Fibroblast of skin of scalp (primary cell): ENCODE measurements around the gene GPX4.
"Not testable (repeated sequence)": the region's sequence is repeated elsewhere in the genome, so short reads cannot be mapped to it uniquely, and the experiment has no call there.

Source experiments
- DNase-seq: peaks from one replicate; pipeline ENCODE4 v3.0.0-alpha.2; 2013

GPX4 gene

GRCh38 chr19:1115646-1116420 lies 12.0 kb downstream of the GPX4 start:
- DNase-seq, result no peak

- no peak for DNase-seq
These were observed 13.2 kb downstream of the GPX4 start for GRCh38 chr19:1116726-1117581.

GRCh38 chr19:1117654-1118053 lies 13.9 kb downstream of the GPX4 start:
- DNase-seq, result no peak

- DNase-seq, result no peak
These were observed 15.2 kb downstream of the GPX4 start for GRCh38 chr19:1118999-1119398.

GRCh38 chr19:1119475-1120217 lies 15.9 kb downstream of the GPX4 start:
- no peak for DNase-seq

- no peak for DNase-seq
These were observed 17.6 kb downstream of the GPX4 start for GRCh38 chr19:1121395-1121794.

- DNase-seq, result no peak
These were observed 18.5 kb downstream of the GPX4 start for GRCh38 chr19:1122021-1122971.

- DNase-seq, result peak; percentile 70
These were observed 19.2 kb downstream of the GPX4 start for GRCh38 chr19:1122972-1123363.

GRCh38 chr19:1123381-1123780 lies 19.6 kb downstream of the GPX4 start:
- no peak for DNase-seq

GRCh38 chr19:1123885-1124677 lies 20.3 kb downstream of the GPX4 start:
- no peak for DNase-seq

- no peak for DNase-seq
These were observed 22.0 kb downstream of the GPX4 start for GRCh38 chr19:1125601-1126467.

GRCh38 chr19:1126984-1127760 lies 23.4 kb downstream of the GPX4 start:
- no peak for DNase-seq

GRCh38 chr19:1128106-1128505 lies 24.3 kb downstream of the GPX4 start:
- no peak for DNase-seq

- not testable (repeated sequence) for DNase-seq
These were observed 25.3 kb downstream of the GPX4 start for GRCh38 chr19:1129084-1129483.

- DNase-seq, result no peak
These were observed 25.7 kb downstream of the GPX4 start for GRCh38 chr19:1129535-1129934.

GRCh38 chr19:1130771-1131717 lies 27.2 kb downstream of the GPX4 start:
- no peak for DNase-seq

GRCh38 chr19:1131718-1132551 lies 28.1 kb downstream of the GPX4 start:
- DNase-seq, result peak; percentile 83
